ENCODE results near the gene IQSEC2. TPM values are rescaled to one million over a fixed set of nuclear protein-coding genes. Genes with fewer than 3 reads are reported as not detected.

IQSEC2 gene
- total and polyA plus RNA-seq, 8 donors = 2.9 to 26.0 (median 16.3) TPM

GRCh38 chrX:53224860-53225797 is 56.3 kb downstream of the IQSEC2 start, which contains the start of gene KDM5C:
KDM5C (minus strand) TSS chrX:53225207; CDS start chrX:53224889, 318 bp downstream.
- H3K4me1 ChIP-seq = peaks cover 10 to 42% (median 34%) of the 10 kb centered on the region in 4 donors
- H3K27ac ChIP-seq = peak within 1 kb of the TSS; percentile 61 to 93 (median 91)
- no peaks in the 10 kb centered on the region for H3K27me3 ChIP-seq
- H3K36me3 ChIP-seq = peaks cover 0 to 14% (median 12%) of the 10 kb centered on the region in 4 donors
- peak within 1 kb of the TSS; percentile 77 to 92 (median 90) for H3K4me3 ChIP-seq
- peak; percentile 95 to 98 for DNase-seq
- WGBS, 5 donors = 0 to 1% (median 0%) methylated on average over 30 to 67 of the region's 67 CpGs
- intact Hi-C loops (cut with DNase I; ENCODE audit: low total_unique reads) = no loop called here
- no peak for TF ChIP-seq POLR2A (IDR thresholded peaks at IDR 0.05)
- TF ChIP-seq POLR2AphosphoS5 (IDR thresholded peaks at IDR 0.05) = peak in 2 of 3 donors; percentile 67 to 80
- no peak for TF ChIP-seq CTCF (IDR thresholded peaks at IDR 0.05)
- TF ChIP-seq EP300 (IDR thresholded peaks at IDR 0.05) = no peak
- no peaks in the 10 kb centered on the region for H3K9me3 ChIP-seq

GRCh38 chrX:53223955-53224859 is 57.2 kb downstream of the IQSEC2 start:
- no peak for TF ChIP-seq POLR2AphosphoS5 (IDR thresholded peaks at IDR 0.05)

GRCh38 chrX:53223068-53223693 is 58.2 kb downstream of the IQSEC2 start:
- intact Hi-C loops (cut with DNase I; ENCODE audit: low total_unique reads) = no loop called here
- Histone ChIP-seq H3K27ac (peak overlapping the region in 2 of 5 donors; percentile 93), H3K9me3 (no peaks in the 10 kb centered on the region), H3K4me3 (peak overlapping the region; percentile 77 to 92 (median 90)), H3K36me3 (peaks cover 7 to 33% (median 31%) of the 10 kb centered on the region in 4 donors), H3K27me3 (no peaks in the 10 kb centered on the region), H3K4me1 (peaks cover 10 to 42% (median 34%) of the 10 kb centered on the region in 4 donors)
- 20 to 50% (median 38%) methylated on average over 1 to 2 of the region's 2 CpGs for WGBS, 5 donors
- TF ChIP-seq POLR2AphosphoS5 (IDR thresholded peaks at IDR 0.05) (no peak), EP300 (IDR thresholded peaks at IDR 0.05) (no peak), POLR2A (IDR thresholded peaks at IDR 0.05) (no peak), CTCF (IDR thresholded peaks at IDR 0.05) (no peak)
- DNase-seq = peak in 1 of 2 donors; percentile 20

More at GRCh38 chrX:53223955-53224859, 57.2 kb downstream of the IQSEC2 start:
- WGBS, 5 donors = 0 to 1% (median 0%) methylated on average over 14 to 40 of the region's 40 CpGs
- intact Hi-C loops (cut with DNase I; ENCODE audit: low total_unique reads) = no loop called here
- DNase-seq = peak in 1 of 2 donors; percentile 36
- Histone ChIP-seq H3K27me3 (no peaks in the 10 kb centered on the region), H3K4me3 (peak overlapping the region; percentile 77 to 92 (median 90)), H3K36me3 (peaks cover 0 to 23% (median 21%) of the 10 kb centered on the region in 4 donors), H3K4me1 (peaks cover 10 to 42% (median 34%) of the 10 kb centered on the region in 4 donors), H3K9me3 (no peaks in the 10 kb centered on the region), H3K27ac (peak overlapping the region; percentile 61 to 93 (median 91))

Small RNA genes lying within 50 kb of the gene (small RNA-seq; reads per million reads assigned to genes)
- gene RF00019 = 0 reads per million in 4 donors

Other genes starting within 250 kb of the IQSEC2 start
- gene GPR173, start 232.8 kb downstream of the IQSEC2 start, total RNA-seq = 1 to 10 TPM in 2 of 5 donors, not detected in 3; 1.0 to 7.5 TPM
- under 1 TPM in 2 of 3 donors, not detected in 1; 0.44 to 0.53 TPM for gene GPR173, start 232.8 kb downstream of the IQSEC2 start, polyA plus RNA-seq
- 100 to 1,000 TPM in 1 of 5 donors, 10 to 100 TPM in 4; 19.9 to 105 (median 48.7) TPM for gene TSPYL2, start 199.2 kb downstream of the IQSEC2 start, total RNA-seq
- 10 to 100 TPM; 22.1 to 50.6 (median 34.2) TPM for gene TSPYL2, start 199.2 kb downstream of the IQSEC2 start, polyA plus RNA-seq
- 10 to 100 TPM in 4 of 5 donors, 1 to 10 TPM in 1; 6.7 to 35.6 (median 18.7) TPM for gene KANTR, start 187.4 kb downstream of the IQSEC2 start, total RNA-seq
- gene KANTR, start 187.4 kb downstream of the IQSEC2 start, polyA plus RNA-seq = 1 to 10 TPM; 1.1 to 6.2 (median 1.6) TPM
- 100 to 1,000 TPM in 3 of 5 donors, 10 to 100 TPM in 2; 73.5 to 390 (median 151) TPM for gene KDM5C, start 56.4 kb downstream of the IQSEC2 start, total RNA-seq
- gene KDM5C, start 56.4 kb downstream of the IQSEC2 start, polyA plus RNA-seq = 10 to 100 TPM; 11.8 to 19.9 (median 13.0) TPM
- 10 to 100 TPM; 20.0 to 31.2 (median 24.6) TPM for gene SMC1A, start 141.1 kb upstream of the IQSEC2 start, total RNA-seq
- gene SMC1A, start 141.1 kb upstream of the IQSEC2 start, polyA plus RNA-seq = 1 to 10 TPM; 4.3 to 6.7 (median 5.6) TPM
- not detected for gene RIBC1, start 141.3 kb upstream of the IQSEC2 start, total RNA-seq
- 1 to 10 TPM in 2 of 3 donors, under 1 TPM in 1; 0.93 to 1.7 (median 1.4) TPM for gene RIBC1, start 141.3 kb upstream of the IQSEC2 start, polyA plus RNA-seq
- gene HSD17B10, start 152.8 kb upstream of the IQSEC2 start, total RNA-seq = 10 to 100 TPM in 4 of 5 donors, not detected in 1; 16.1 to 36.2 (median 20.9) TPM
- 10 to 100 TPM; 78.4 to 84.3 (median 82.9) TPM for gene HSD17B10, start 152.8 kb upstream of the IQSEC2 start, polyA plus RNA-seq

Data from stomach (tissue), 9 donors.